Left cardiac atrium (tissue), 4 donors: ENCODE data around the gene PODXL. TPM values are rescaled to one million over a fixed set of nuclear protein-coding genes. Genes with fewer than 3 reads are reported as not detected.

ENCODE experiments used
- ATAC-seq, 2 donors: fragments of 200-7000 bp; cut with Tn5 transposase; one replicate each; pipeline ENCODE4 v1.9.1; 2020; ENCODE audit warnings: mild to moderate bottlenecking in 2 of 2, moderate library complexity in 2 of 2
- DNase-seq: peaks from one replicate; pipeline ENCODE4 v3.0.0-alpha.2; 2020
- intact Hi-C, 2 donors: fragments of 100-400 bp; cut with DNase I; formaldehyde crosslinking; loops; one replicate each; pipeline versions ENCODE4 v1.14.1 to v1.15.1; 2022 to 2023
- long read RNA-seq: library from polyadenylated mRNA; unstranded; transcript quantifications from one replicate; pipeline ENCODE4 v2.0.0, GENCODE V29; 2021
- total RNA-seq, 2 donors: library from RNA; stranded (reverse); fragmentation: NEBNext Ultra II Directional; extraction: Animal tissue kit (Norgen Biotek cat#: 25700); gene quantifications; one replicate each; pipeline ENCODE4 v1.2.1, GENCODE V29; 2021
- donor health status: DM: no; HTN: yes; CAD: no.
- donor health status: DM: no; HTN: yes; CAD: no; lungs with severe emphysema.
- donor health status: DM: yes; HTN: yes; CAD: no.
- donor health status: Dilated cardiomyopathy.

The PODXL gene
- total RNA-seq: 10 to 100 TPM; 45.0 to 90.7 TPM
- long read RNA-seq, partial matches to known transcripts: 28 of 74 reads
- long read RNA-seq, other reads (novel, unspliced or antisense): 43 of 74 reads

GRCh38 chr7:131556053-131556908, at the start of gene PODXL:
Gene PODXL (minus strand): TSS chr7:131556628. CDS start chr7:131556359, 269 bp downstream.
- intact Hi-C loops: loop anchor here in 1 of 2 donors (10.0 kb wide), 1 partner anchor 79 kb away; no protein-coding TSS in a partner anchor
- DNase-seq (peak; percentile 84), ATAC-seq (peak; percentile 86 to 91)

DNA sequence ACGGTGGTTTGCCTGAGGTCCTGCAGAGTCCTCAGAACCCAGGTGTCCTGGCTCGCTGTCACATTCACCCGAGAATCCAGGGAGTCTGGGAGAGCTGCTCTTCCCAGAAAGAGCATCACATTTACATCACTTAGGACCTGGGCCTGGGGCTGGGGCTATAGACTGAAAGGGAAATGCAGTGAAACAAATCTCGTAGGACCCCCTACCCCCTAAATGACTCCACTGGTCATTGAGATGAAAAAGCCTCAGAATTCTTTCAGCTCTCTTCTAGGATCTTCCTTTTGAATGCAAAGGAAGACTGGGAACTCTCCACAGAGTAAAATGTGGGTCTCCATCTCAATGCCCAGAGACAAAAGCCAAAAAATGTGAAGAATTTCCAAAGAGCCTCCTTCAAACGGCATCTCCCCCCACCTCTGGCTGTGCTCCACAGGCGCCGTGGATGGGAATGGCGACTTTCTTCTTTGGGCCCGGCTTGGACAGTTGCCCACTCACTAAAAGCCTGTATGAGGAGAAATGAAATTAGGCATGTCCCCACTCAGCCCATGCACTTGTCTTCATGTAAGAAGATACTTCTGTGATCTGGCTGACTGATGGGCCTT, 49.0 kb upstream of the PODXL start:
- DNase-seq: no peak
- no peak for ATAC-seq
- intact Hi-C loops: no loop called here

GRCh38 chr7:131604841-131605279, 48.4 kb upstream of the PODXL start:
- ATAC-seq (no peak), DNase-seq (no peak)
- intact Hi-C loops: no loop called here

GRCh38 chr7:131603932-131604331, 47.5 kb upstream of the PODXL start:
- intact Hi-C loops: no loop called here
- ATAC-seq: no peak
- no peak for DNase-seq

- intact Hi-C loops: no loop called here
- peak; percentile 53 to 72 for ATAC-seq
- DNase-seq: no peak
Measured at GRCh38 chr7:131602994-131603372, 46.6 kb upstream of the PODXL start.

- intact Hi-C loops: no loop called here
- peak; percentile 52 to 60 for ATAC-seq
Measured at GRCh38 chr7:131602304-131602993, 46.0 kb upstream of the PODXL start.

DNA sequence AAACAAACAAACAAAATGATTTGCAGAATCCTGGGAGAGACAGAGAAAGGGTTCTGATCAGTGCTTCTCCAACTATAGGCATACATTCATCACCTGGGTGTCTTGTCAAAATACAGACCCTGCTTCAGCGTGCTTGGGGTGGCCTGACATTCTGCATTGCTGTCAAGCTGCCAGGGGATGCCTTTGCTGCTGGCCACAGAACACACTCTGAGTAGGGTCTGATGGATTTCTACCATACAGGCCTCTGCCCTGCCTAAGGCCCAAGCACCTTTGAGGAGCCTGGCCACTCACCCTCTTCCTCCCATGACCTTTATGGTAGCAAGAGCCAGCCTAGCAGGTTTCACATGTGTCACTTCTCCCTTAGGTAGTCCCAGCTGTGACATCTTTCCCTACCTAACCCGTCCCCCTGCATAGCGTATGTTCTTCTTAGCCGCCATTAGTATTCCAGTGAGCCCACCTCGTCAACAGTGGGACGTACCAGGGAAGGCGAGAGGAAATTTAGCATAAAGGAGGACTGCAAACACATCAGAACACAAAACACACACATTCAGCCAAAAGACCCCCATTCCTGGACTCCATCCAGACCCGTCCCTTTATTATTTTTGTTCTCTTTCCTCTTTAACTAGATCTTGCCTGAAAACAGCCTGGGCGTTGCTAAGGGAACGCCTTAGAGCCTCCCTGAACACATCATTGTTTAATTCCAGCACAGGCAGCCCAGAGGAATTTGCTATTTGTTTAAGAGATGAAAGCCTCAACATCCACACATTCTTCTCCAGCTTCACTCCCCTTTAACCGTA, 43.9 kb upstream of the PODXL start:
- DNase-seq (no peak), ATAC-seq (peak in 1 of 2 donors; percentile 23)
- intact Hi-C loops: no loop called here

More at GRCh38 chr7:131602304-131602993, 46.0 kb upstream of the PODXL start:
- DNase-seq: no peak

DNA sequence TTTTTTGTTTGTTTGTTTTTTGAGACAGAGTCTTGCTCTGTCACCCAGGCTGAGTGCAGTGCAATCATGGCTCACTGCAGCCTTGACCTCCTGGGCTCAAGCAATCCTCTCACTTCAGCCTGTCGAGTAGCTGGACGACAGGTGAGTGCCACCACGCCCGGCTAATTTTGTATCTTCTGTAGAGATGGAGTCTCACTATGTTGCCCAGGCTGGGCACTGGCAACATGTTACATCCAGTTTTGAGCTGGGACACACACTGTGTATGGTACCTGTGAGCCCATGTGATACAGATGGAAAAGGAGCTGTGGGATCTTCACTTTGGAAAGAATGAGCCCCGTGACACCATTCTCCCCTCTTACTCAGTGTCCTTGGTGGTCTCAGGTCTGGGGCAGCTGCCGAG, 40.4 kb upstream of the PODXL start:
- ATAC-seq: no peak
- intact Hi-C loops: no loop called here
- DNase-seq: no peak

DNA sequence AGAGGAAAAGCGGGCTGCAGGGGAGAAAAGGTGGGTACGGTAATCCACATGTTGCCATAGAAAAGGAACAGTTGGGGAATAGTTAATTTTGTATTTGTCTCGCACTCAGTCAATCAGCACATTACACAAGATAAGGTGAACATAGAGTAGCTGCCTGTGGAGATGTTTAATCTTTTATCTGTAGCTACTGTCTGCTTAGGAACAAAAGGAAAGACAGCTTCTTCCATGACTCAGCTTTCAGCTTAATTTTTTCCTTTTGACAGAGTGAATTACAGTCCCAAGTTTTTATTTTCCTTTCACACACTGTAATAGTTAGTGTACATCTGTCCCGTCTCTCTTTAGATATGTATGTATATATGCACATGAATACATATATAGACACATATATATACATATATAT, 39.3 kb upstream of the PODXL start:
- intact Hi-C loops: no loop called here
- ATAC-seq: no peak
- DNase-seq: no peak

DNA sequence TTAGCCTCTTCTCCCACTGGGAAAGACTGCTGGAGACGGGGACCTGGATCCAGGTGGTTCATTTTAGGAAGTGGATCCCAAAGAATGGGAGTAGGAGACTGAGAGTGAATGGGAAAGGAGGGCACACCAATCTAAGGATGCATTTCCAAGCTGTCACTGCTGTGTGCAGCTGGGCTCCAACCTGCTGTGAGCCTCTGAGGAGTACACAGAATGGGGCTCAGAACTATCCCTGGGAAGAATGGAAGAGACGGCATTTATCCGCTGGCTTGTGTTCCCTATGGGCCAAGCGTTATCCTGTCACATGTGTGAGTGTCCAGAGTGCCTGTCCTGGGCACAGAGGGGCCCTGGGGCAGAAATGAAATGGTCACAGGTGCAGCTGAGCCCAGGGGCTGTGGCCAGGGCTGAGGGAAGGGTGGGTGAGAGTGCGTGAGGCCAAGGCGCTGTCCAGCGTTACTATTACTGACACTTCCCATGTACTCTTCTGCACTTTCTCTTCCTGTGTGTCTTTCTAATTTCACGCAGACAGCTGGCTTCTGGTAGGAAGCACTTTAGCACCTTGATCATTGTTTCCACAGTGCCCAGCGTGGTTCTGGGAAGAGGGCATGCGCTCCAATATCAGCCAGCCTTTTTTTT, 35.4 kb upstream of the PODXL start:
- no peak for ATAC-seq
- DNase-seq: no peak
- intact Hi-C loops: no loop called here

GRCh38 chr7:131587315-131587923, 31.0 kb upstream of the PODXL start:
- ATAC-seq (no peak), DNase-seq (no peak)
- intact Hi-C loops: no loop called here

DNA sequence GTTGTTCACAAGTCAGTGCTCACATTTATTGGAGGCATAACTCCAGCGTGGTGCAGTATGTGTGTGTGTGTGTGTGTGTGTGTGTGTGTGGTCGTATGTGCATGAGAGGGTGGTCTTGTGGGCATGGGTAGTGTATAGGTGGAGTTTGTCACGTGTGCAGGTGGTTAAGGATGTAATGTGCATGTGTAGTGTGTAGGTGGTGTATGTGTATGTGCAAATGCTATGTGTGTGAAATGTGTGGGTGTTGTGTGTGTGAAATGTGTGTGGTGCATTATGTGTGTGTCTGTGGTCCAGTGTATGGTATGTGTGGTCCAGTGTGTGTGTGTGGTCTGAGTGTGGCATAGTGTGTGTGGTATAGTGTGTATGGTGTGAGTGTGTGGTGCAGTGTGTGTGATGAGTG, 30.3 kb upstream of the PODXL start:
- no peak for DNase-seq
- ATAC-seq: no peak
- intact Hi-C loops: no loop called here

GRCh38 chr7:131586259-131586658, 29.8 kb upstream of the PODXL start:
- intact Hi-C loops: no loop called here
- ATAC-seq (peak; percentile 45 to 78), DNase-seq (peak; percentile 69)

GRCh38 chr7:131583430-131583829, 27.0 kb upstream of the PODXL start:
- DNase-seq (no peak), ATAC-seq (no peak)
- intact Hi-C loops: loop anchor here in 1 of 2 donors (5.0 kb wide), 1 partner anchor 39 kb away; no protein-coding TSS in a partner anchor

- ATAC-seq (peak; percentile 83), DNase-seq (peak; percentile 84)
- intact Hi-C loops: loop anchor here in 1 of 2 donors (5.0 kb wide), 1 partner anchor 41 kb away; no protein-coding TSS in a partner anchor
Measured at GRCh38 chr7:131581241-131582051, 25.0 kb upstream of the PODXL start.

GRCh38 chr7:131578602-131579001, 22.2 kb upstream of the PODXL start:
- intact Hi-C loops: no loop called here
- DNase-seq (no peak), ATAC-seq (no peak)

GRCh38 chr7:131574741-131575140, 18.3 kb upstream of the PODXL start:
- no peak for DNase-seq
- no peak for ATAC-seq
- intact Hi-C loops: no loop called here
